HG02642 (cell line): ENCODE results near the gene RNASE11.
"Not testable (repeated sequence)": the region's sequence is repeated elsewhere in the genome, so short reads cannot be mapped to it uniquely, and the experiment has no call there.

Source experiments
- ATAC-seq: cut with Tn5 transposase; IDR thresholded peaks from one replicate; pipeline ENCODE4 v1.9.1; 2021; ENCODE audit warnings: mild to moderate bottlenecking; ENCODE audit not compliant: unreplicated experiment, poor library complexity

RNASE11 gene

DNA sequence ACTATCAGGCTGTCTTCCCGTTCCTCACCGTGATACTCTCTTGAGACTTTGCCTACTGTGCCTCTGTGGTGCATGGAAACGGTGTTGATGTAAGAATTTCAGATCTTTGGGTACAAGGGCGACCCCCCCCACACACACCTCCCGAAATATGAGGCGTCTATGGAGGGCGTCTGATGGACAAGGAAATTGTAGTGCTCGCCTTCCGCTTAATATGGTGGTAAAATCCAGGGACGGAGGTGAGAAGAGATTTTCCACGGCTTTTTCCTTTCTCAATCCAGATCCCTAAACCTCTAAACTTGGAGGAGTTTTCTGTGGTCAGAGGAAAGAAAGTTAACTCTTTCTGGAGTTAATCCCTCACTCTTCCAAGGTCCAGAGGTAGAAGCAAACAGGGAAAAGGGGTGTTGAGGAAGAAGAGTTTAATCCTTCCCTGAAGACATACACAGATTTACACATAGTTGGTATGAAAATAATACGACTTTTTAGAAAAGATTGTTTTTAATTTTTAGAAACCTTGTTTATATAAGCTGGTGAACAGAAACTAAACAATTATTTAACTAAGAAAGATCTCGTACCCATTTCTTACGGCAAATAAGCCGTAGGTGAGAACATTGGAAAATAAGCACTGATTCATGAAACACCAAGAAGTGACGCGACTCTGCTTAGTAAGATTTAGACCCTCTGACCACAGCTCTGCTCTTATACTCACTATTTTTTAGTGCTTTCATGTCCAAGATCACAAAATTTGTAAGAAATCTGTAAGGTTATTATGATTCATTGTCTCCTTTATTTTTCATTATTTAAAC is 26.4 kb upstream of the RNASE11 start:
- ATAC-seq, result peak; percentile 6

DNA sequence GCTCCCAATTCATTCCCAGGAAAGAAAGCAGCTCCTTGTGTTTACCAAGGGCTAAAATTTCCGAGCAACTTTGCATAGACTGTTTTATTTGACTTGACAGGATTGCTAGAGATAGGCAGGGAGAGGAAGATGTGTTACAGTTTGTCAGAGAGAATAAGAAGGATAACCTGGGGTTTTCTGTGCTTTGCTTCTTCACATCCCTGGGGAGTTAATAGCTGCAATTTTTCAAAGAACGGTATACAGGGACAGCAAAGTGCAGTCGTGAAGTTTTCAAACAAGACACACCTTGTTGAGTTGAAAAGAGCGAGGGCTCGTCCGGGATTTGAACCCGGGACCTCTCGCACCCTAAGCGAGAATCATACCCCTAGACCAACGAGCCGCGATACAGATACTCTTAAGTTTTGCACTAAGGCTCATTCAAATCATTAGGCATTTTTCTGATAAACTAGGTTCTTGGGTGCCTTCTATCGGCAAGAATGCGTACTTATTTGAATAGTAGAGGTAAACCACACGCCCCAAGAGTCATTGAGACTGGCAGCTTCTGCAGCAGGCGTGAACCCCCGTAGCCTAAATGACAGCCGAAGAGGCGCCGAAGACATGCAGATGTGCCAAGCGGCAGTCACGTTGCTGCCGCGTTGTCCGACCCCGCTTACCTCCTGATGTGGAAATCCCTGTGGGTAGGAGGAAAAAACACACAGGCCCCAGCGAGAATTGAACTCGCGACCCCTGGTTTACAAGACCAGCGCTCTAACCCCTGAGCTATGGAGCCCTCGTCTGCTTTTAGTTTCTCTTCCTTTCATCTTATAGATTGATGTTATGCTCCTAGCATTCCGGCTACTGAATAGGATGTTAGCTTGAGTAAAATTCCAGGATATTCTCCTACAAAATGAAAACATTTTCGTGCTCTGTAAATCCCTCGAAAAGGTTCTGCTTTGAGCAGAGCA is 25.6 kb upstream of the RNASE11 start:
- ATAC-seq, result peak; percentile 74

DNA sequence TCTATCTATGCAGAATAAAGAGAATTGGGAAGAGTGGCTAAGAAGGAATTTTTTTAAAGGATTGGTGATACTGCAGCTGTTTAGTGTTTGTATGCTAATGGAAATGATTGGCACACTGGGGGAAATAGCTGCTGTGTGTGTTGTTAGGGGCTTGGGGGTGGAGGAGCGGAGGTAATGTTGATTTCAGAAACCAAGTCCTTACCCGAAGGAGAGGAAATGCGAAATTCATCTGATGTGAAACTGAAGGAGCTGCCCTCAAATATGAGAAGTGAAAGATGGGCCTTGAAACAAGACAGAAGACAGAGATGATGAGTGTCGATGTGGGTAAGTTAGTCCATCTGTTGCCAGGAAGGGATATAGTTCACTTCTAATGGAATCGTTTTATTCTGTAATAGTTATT is 24.6 kb upstream of the RNASE11 start:
- no peak for ATAC-seq

DNA sequence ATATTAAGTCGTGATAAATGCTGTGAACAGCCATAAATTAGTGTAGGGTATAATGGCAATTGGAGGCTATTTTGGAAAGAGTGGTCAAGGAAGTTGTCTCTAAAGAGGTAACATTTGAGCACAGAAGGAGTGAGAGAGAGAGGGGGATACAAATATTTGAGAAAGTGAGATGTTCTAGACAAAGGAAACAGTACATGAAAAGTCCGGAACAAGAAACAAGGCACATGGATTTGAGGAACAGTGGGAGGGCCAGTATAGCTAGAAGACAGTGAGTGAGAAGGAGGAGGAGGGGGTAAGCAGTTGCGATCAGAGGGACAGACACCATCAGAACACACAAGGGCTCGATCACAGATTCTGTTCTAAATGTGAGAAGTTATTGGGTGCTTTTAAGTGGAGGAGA is 23.5 kb upstream of the RNASE11 start:
- ATAC-seq, result no peak

DNA sequence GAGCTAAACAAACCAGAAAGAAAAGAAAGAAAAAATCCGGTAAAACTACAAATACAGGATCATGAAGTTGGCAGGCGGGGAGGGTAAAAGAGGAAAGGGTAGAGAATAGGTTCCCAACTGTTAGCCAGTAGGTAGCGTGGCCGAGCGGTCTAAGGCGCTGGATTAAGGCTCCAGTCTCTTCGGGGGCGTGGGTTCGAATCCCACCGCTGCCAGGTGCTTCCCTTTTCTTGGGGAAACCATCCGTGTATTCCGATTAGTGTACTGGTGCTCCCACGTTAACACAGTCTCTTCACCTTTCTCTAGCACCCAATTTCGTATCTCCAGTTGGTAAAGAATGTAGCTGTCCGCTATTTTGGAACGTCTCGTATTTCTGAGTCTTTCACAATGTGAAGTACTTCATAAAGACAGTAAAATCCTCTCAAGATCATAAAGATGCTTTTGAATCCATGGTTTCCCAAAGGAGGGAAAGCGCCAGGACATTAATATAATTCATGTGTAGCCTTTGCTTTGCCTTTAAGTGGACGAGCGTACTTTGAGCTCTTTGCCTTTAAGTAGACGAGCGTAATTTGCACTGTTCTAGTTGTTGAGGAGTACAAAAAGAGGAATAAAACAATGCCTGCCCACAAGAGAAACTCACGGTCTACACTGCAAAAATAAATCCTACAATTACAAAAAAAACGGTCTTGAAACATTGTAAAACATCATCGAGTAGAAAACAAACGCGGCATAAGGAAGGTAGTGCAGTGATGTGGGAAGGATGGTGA is 22.4 kb upstream of the RNASE11 start:
- ATAC-seq, result peak; percentile 25

DNA sequence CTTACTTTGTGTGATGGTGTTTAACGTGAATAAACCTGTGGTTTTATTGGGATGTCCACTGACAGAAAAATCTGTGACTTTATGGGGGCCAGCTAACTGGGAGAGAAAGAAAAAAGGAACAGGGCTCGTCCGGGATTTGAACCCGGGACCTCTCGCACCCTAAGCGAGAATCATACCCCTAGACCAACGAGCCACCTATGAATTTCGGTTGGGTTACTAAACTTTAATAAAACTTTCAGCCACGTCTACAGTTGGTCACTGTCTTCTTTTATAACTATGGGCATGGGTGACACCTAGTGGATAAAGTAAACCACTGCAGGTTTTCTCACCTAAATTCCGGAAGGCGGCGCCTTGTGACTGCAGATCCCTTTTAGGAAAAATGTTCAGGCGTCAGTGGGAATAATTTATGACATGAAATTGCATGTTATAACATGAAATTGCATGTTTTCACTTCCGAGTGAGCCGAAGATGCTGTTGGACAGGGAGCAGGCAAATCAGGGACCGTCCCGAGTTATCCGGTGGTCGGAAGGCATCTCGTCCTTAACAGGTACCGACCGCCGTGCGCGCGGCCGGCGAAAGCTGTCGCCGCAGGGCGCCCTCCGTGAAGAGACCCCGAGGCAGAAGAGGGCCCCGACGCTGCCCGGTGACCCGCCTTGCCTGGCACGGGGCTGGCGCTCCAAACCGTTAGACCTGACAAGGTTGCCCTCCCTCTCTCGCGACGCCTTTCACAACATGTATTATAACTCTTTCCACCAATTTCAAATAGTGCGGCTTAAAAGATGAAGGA is 21.6 kb upstream of the RNASE11 start:
- no peak for ATAC-seq

DNA sequence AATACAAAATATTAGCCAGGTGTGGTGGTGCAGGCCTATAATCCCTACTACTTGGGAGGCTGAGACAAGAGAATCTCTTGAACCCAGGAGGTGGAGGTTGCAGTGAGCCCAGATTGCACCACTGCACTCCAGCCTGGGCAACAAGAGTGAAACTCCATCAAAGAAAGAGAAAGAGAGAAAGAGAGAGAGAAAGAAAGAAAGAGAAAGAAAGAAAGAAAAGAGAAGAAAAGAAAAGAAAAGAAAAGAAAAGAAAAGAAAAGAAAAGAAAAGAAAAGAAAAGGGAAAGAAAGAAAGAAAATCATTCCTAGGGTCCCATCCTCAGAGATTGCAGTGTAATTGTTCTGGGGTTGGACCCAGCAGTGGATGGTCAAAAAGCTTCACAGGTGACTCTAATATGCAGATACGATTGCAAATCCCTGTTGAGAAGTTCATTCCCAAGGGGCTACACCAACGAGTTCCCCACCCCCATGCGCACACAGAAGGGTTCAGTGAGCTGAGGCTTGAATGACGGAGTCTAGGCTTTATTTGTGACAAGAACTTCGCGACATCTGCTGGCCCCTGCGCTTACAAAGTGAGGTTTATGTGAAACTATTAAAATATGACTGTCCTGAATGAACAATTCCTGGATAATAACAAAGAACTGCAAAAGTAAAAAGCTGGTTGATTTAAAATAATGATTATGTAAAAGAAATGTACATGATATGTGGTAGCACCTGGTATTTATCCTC is 20.7 kb upstream of the RNASE11 start:
- ATAC-seq, result no peak

DNA sequence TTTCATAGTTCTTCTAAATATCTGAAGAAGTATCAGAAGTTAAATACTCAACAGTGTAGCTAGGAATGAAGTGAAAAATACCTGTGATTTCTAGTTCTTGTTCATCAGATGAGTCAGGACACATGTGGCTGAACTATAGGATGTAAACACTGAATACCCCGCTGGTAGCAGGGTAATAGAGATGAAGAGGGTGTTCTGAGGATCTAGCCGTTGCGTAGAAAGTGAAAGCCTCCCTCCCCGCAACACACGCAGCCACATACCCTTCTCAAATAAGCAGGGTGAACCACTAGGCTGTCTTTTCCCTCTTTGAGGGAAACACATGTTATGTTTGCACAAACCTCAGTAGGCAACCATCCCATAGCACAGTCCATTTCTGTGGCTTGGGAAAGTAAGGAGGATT is 19.8 kb upstream of the RNASE11 start:
- no peak for ATAC-seq

DNA sequence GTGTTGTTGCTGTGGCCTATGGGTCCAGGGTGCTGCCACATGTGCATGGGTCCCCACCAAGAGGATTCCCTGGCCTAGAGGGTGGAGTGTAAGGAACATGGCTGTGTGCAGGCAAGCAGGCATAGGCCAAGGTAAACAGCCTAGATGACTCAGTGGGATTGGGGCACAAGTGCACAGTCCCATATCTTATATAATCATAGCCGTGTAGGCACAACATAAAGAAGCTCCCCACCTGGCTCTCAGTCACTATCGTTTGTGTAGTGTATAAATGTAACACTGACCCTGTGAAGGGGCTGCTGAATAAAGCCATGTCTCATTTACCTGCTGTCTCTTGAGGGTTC is 19.1 kb upstream of the RNASE11 start:
- no peak for ATAC-seq

DNA sequence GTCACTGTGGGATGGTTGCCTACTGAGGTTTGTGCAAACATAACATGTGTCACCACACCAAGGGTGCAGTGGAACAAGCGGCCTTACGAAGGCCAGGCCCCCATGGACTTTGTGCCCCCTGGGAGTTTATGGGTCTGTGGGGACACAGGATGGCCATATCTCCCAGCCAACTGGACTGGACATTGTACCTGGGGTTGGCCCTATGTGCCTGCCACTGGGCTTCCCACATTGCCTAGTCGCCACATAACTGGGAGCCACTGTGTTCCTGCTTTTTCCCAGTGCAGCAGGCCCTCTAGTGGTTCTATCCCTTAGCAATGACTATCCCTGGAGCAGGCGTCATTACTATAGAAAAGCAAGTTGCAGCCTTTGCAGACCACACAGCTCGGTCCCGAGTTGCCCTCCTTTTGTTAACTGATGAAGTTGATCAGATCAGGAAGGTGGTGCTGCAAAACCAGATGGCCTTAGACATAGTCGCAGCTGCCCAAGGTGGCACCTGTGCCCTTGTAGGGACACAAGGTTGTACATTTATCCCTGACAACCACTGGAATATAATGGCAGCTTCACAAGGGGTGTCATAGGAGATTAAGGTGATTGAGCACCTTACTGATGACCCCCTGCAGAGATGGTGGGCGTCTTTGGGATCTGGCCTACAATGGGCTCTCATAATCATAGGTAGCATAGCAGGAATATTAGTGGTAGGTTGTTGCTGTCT is 18.5 kb upstream of the RNASE11 start:
- no peak for ATAC-seq

DNA sequence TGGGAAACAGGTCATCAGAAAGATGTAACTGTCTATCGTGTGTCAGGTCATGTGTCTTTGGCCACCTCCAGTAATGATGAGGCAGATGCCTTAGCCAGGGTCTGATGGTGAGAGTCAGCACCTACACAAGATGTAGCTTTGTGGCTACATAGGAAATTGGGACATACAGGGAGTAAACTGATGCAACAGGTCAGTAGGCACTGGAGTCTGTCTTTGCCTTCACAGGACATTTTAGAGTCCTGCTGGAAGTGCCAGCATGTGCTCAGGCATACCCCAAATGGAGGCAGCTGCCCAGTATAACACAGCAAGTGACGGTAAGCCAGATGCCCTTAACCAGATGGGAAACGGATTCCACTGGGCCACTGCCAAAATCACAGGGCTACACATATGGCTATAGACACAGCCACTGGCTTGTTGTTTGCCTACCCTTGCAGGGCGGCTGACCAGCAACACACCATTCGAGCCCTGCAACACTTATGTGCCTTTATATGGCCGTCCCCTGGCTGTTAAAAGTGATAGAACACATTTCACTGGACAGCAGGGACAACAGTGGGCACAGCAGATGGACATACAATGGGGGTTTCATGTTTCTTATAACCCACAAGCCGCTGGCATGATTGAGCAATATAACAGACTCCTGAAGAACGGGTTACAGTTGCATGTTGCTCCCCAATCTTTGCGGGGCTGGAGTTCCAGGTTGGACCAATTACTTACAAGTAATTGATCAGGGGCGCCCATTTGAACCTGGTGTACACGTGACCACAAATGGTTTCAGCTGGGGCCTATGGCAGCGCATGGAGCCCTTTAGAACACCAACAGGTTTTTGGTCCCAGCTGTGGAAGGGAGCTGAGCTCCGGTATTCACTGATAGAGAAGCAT is 16.3 kb upstream of the RNASE11 start:
- ATAC-seq, result no peak

DNA sequence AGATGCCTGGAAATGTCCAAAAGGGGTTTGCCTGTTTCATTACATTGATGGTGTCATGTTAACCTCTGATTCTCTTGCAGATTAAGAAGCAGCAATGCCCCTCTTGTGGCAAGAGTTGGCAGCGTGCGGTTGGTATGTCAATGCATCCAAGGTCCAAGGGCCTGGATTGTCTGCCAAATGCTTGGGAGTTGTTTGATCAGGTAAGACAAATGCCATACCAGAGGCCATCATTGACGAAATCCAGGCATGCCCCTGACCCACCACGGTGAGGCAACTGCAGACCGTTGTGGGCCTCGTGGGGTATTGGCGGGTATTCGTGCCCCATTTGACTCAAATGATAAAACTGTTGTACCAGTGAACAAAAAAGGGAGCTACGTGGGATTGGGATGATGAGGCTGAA is 14.8 kb upstream of the RNASE11 start:
- ATAC-seq, result no peak

DNA sequence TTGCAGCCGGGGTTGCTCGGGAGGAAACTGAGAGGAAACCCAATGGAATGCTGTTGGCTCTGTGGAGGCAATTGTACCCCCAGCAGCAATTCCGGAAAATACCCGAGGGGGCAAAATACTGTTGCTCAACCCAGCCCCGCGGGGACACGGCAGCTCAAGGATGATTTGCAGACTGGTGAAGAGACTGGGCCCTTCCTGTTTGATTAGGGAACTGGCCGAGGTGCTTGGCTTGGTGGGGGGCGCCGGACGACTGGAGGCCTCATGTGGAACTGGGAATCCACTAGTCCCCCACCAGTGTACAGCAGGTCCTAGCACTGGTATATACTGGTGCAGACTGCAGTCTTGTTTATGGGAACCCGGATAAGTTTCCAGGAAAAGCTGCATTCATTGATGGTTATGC is 13.7 kb upstream of the RNASE11 start:
- no peak for ATAC-seq

DNA sequence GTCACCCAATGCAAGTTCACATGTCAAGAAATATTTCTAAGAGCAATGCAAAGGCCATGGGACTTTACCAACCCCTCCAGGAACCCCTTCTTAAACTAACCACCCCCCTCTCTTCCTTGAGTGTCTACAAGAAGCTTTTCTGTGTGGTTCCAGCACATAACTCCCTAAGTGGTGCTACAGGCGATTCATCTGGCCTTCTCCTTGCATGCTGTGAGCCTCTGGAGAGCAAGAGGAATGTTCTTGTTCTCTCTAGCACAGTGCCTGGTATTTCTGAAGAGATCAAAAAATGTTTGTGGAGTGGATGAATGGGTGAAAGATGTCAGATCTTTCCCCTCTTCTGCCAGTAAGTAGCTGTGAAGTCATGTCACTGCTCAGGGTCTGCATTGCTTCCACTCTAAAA is 9.3 kb upstream of the RNASE11 start:
- no peak for ATAC-seq

DNA sequence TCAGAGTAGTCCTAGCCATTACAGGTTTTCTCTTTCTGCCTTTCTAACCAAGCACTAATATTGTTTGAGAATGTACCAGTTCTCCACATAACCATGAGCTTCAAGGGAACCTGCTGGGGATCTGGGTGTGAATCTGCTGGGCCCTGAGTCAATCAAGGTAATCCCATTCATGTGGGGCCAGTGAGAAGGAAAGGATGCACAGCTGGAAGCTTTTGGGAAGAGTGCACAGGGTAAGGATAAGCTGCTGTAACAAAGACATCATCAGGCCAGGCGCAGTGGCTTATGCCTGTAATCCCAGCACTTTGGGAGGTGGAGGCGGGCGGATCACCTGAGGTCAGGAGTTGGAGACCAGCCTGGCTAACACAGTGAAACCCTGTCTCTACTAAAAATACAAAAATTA is 7.9 kb upstream of the RNASE11 start:
- not testable (repeated sequence) for ATAC-seq

DNA sequence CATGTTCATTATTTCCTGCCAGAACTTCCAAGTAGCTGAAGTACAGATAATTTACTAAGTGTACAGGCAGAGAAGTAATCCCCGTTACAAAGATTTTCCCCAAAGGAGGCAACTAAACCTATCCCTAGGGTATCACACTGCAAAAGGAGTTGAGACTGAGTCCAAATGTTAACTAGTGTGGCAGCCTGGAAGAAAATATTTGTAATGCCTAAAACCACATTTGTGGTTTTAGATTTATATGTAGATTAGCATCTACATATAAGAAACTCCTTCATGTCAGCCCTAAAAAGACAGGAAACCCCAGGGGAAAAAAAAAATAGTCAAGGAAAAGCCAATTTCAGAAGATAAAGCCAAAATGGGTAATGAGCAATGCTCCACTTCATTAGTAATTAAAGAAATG is 4.8 kb upstream of the RNASE11 start:
- no peak for ATAC-seq

DNA sequence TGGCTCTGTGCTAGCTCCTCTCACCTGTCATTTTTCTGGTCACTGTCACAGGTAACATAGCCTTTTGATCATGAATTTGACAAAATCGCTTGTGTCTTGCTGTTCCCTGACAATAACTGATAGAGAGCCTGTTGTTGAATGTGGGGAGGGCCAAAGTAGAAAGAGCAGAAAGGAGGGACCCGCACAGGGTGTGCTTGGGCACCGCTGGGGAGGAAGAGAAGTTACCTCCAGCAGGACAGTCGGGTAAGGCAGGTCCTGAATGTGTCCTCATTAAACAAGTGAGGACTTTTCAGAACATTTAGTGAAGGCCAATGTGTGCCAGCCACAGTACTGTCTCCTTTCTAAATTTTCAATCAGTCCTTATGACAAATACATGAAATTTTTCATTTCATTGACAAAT is 3.4 kb upstream of the RNASE11 start, which contains the start of gene RNASE12:
TSS of gene RNASE12 (minus strand) at position 142 of the 400 bp plus-strand sequence. CDS start 653 bp downstream, outside the sequence.
- no peak for ATAC-seq

DNA sequence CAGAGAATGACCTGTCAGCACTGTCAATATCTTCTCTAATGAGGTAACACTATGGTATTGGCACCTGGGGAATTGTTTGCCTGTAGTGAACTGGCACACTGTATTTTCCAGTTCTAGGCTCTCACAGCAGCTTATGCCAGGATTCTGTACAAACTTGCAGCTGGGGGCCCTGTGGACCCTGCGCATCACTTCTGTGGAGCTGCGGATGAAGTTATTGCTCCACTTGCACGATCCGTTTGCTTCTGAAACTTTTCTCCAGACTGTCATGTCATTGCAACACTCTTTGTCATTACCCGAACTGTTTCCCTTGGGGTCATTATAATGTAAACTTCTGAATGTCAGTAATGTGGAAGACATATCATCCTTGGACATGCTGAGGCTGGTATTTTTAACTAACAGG is 3.9 kb downstream of the RNASE11 start:
- no peak for ATAC-seq
